Hepatocyte (in vitro differentiated cells): ENCODE data around the gene RAB28. TPM values are rescaled to one million over a fixed set of nuclear protein-coding genes. Genes with fewer than 3 reads are reported as not detected.

ENCODE experiments used
- DNase-seq: peaks from one replicate; pipeline ENCODE4 v3.0.0-alpha.2; 2016; ENCODE audit warnings: low spot score
- H2AFZ ChIP-seq: fragments of 200-600 bp; sonication (generic); 2 replicates; pipeline ENCODE4 v1.6.0; 2016; ENCODE audit warnings: antibody characterized with exemption, mild to moderate bottlenecking
- H3K27ac ChIP-seq: fragments of 200-600 bp; sonication (generic); 2 replicates; pipeline ENCODE4 v1.5.1; 2016; ENCODE audit warnings: mild to moderate bottlenecking
- H3K27me3 ChIP-seq: fragments of 200-600 bp; sonication (generic); 2 replicates; pipeline ENCODE4 v1.6.1; 2016
- H3K36me3 ChIP-seq: fragments of 200-600 bp; sonication (generic); replicated peaks from 2 replicates; pipeline ENCODE4 v1.5.1; 2016; ENCODE audit warnings: low read depth; ENCODE audit not compliant: insufficient read depth
- H3K4me1 ChIP-seq: fragments of 200-600 bp; sonication (generic); 2 replicates; pipeline ENCODE4 v1.5.1; 2016; ENCODE audit warnings: mild to moderate bottlenecking, moderate library complexity; ENCODE audit not compliant: insufficient read depth
- H3K4me2 ChIP-seq: fragments of 200-600 bp; sonication (generic); 2 replicates; pipeline ENCODE4 v1.6.0; 2016
- H3K4me3 ChIP-seq: fragments of 200-600 bp; sonication (generic); 2 replicates; pipeline ENCODE4 v1.5.1; 2016; ENCODE audit warnings: mild to moderate bottlenecking
- H3K79me2 ChIP-seq: fragments of 200-600 bp; sonication (generic); 2 replicates; pipeline ENCODE4 v1.6.0; 2017; ENCODE audit warnings: mild to moderate bottlenecking
- H3K9me2 ChIP-seq: fragments of 200-600 bp; sonication (generic); replicated peaks from 2 replicates; pipeline ENCODE4 v1.6.0; 2017; ENCODE audit warnings: mild to moderate bottlenecking; ENCODE audit not compliant: insufficient read depth
- H3K9me3 ChIP-seq: fragments of 200-600 bp; sonication (generic); 2 replicates; pipeline ENCODE4 v1.5.1; 2016; ENCODE audit warnings: low read depth, mild to moderate bottlenecking
- H4K20me1 ChIP-seq: fragments of 200-600 bp; sonication (generic); 2 replicates; pipeline ENCODE4 v1.6.0; 2016; ENCODE audit warnings: mild to moderate bottlenecking; ENCODE audit not compliant: insufficient read depth, poor library complexity, severe bottlenecking
- EZH2 ChIP-seq: fragments of 200-600 bp; sonication (generic); IDR thresholded peaks from 2 replicates; pipeline ENCODE4 v1.6.1; 2016; ENCODE audit warnings: antibody characterized with exemption, mild to moderate bottlenecking, borderline replicate concordance
- EZH2phosphoT487 ChIP-seq: fragments of 200-600 bp; sonication (generic); IDR thresholded peaks from one replicate; pipeline ENCODE4 v1.6.1; 2018; ENCODE audit warnings: antibody characterized with exemption, mild to moderate bottlenecking, low read depth, moderate library complexity; ENCODE audit not compliant: unreplicated experiment, severe bottlenecking
- WGBS: methylation state at CpG from one replicate; pipeline ENCODE4 v1.1.6; 2016; ENCODE audit warnings: low lambda C conversion rate; ENCODE audit errors: missing lambda C conversion rate; 5-methylcytosine and 5-hydroxymethylcytosine counted together
- polyA plus RNA-seq: library from polyadenylated mRNA; unstranded; fragments of >200 nt; fragmentation: Nextera tagmentation; extraction: Ambion mirVana; gene quantifications from 2 replicates; pipeline ENCODE4 v1.2.1, GENCODE V29; 2016
- total RNA-seq: library from RNA; depleted of rRNA; stranded (reverse); fragments of >200 nt; gene quantifications from 2 replicates; pipeline ENCODE4 v1.2.3, GENCODE V29; 2014
- TF ChIP-seq, protein P1 (sequence below): fragments of 200-600 bp; sonication (generic); IDR thresholded peaks from 2 replicates; pipeline ENCODE4 v1.5.1; 2016; ENCODE audit warnings: antibody characterized with exemption, mild to moderate bottlenecking; ENCODE audit not compliant: poor library complexity

Gene RAB28
- total and polyA plus RNA-seq, 2 experiments from 2014 or later, result 14.5 to 26.1 TPM

DNA sequence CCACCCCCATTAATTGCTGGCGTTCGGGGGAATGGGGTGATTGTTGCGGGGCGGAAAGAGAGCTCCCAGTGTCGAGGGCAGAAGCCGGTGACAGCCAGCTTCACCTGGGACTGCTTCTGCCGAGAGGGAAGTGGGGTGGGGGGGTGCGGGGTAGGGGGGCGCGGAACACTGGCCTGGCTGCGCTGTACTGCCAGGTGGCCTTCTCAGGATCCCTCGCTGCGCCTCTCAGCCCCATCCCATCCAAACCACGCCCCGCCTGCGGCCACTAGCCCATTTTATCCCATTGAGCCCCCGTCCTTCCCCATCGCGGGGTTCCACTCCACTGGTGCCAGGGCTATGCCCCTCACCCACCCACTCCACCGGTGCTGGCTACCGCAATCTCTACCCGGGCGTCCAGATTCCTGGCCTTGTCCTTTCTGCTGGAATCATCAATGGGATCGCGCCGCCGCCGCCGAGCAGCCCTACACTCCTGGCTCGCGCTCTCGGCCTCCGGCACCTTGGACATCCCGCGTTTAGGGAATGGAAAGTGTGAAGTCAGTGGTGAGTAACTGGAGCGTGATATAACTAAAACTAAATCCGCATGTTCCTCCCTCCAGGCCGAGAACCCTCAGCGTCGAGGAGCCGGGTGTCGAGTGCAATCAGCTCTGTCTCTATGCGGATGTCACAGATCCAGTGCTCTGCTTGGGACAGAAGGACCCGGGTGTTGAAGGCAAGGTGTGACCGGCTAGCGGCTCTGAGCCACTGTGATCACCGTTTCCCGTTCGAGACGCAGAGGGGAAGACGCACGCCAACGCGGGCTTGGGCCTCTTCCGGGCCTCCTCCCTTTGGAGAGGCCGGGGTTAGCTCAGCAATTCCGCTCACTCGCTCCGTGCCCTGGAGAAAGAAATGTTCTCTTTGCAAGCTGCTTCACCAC is 39.7 kb upstream of the RAB28 start:
- Histone ChIP-seq H3K36me3 (no peaks in the 10 kb centered on the region), H3K4me3 (no peak overlapping the region), H3K27ac (no peak overlapping the region), H3K4me2 (no peak overlapping the region), H3K27me3 (peaks cover 87% of the 10 kb centered on the region), H2AFZ (no peak overlapping the region), H3K79me2 (no peaks in the 10 kb centered on the region), H4K20me1 (no peaks in the 10 kb centered on the region), H3K4me1 (no peaks in the 10 kb centered on the region), H3K9me2 (no peaks in the 10 kb centered on the region), H3K9me3 (peaks cover 3% of the 10 kb centered on the region)
- no peak for DNase-seq
- TF ChIP-seq, protein P1, sequence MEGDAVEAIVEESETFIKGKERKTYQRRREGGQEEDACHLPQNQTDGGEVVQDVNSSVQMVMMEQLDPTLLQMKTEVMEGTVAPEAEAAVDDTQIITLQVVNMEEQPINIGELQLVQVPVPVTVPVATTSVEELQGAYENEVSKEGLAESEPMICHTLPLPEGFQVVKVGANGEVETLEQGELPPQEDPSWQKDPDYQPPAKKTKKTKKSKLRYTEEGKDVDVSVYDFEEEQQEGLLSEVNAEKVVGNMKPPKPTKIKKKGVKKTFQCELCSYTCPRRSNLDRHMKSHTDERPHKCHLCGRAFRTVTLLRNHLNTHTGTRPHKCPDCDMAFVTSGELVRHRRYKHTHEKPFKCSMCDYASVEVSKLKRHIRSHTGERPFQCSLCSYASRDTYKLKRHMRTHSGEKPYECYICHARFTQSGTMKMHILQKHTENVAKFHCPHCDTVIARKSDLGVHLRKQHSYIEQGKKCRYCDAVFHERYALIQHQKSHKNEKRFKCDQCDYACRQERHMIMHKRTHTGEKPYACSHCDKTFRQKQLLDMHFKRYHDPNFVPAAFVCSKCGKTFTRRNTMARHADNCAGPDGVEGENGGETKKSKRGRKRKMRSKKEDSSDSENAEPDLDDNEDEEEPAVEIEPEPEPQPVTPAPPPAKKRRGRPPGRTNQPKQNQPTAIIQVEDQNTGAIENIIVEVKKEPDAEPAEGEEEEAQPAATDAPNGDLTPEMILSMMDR, result no peak
- TF ChIP-seq EZH2phosphoT487, result no peak
- no peak for TF ChIP-seq EZH2
- WGBS, result 68% methylated on average over 50 of the region's 59 CpGs

DNA sequence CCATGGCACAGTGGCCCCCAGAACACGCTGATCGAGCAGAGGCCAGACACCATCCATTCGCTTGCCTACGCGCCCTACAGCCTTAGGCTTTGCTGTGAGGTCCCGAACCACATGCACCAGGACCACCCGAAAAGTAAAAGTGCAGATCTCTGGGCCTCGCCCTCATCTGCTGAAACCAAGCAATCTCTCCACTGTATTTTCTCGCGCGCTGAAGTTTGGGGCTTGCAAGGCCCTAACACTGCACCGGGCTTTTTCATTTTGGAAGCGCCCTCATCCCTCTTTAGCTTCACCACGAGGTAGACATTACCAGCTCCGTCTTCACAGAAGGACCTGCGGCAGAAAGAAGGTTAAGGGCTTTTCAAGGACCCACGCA is 39.0 kb upstream of the RAB28 start:
- Histone ChIP-seq H3K4me3 (no peak overlapping the region), H2AFZ (no peak overlapping the region), H4K20me1 (no peaks in the 10 kb centered on the region), H3K9me2 (no peaks in the 10 kb centered on the region), H3K9me3 (peaks cover 3% of the 10 kb centered on the region), H3K27ac (no peak overlapping the region), H3K4me1 (no peaks in the 10 kb centered on the region), H3K79me2 (no peaks in the 10 kb centered on the region), H3K4me2 (no peak overlapping the region), H3K27me3 (peaks cover 81% of the 10 kb centered on the region), H3K36me3 (no peaks in the 10 kb centered on the region)
- no peak for DNase-seq
- WGBS, result 58% methylated on average over 17 of the region's 17 CpGs
- TF ChIP-seq EZH2 (peak; percentile 19), EZH2phosphoT487 (no peak)
- TF ChIP-seq, protein P1, result no peak

DNA sequence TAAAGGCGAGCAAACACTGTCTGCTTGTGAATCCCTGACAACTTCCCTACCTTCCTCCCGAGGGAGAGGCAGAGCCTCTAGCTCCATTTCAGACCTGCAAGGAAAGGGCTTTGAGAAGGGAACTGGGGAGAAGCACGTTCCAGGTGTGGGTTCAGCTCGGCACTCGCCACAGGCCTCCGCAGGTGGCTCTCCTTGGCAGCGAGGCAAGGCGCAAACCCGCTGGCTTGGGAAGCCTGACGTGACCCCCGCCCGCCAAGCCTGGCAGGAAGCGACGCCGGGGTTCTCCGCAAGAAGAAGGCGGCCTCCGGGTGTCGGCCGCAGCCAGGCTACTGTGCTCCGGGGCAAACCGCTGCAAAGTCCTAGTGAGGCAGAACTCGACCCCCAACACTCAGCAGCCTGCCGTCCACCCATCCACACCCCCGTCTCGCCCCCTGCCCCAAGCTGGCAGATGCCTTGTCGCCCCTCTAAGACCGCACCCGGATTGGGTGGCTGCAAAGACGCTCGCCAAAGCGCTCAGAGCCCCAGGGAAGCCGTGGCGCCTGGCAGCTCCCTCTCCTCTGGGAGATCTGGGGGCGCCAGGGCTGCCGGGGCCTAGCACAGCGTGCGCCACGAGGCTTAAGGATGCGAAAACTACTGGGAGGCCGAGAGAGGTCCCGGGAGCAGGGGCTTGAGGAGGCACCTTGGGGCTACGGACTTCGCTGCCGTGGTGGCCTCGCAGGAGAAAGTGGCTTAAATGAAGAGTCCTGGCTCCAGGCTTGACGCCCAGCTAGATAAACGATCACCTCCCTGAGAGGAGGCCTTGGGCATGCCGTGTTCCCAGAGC is 38.4 kb upstream of the RAB28 start:
- no peak overlapping the region for H3K27ac ChIP-seq
- no peaks in the 10 kb centered on the region for H3K4me1 ChIP-seq
- peaks cover 3% of the 10 kb centered on the region for H3K9me3 ChIP-seq
- no peaks in the 10 kb centered on the region for H3K79me2 ChIP-seq
- no peak overlapping the region for H3K4me3 ChIP-seq
- H2AFZ ChIP-seq, result no peak overlapping the region
- WGBS, result 32% methylated on average over 42 of the region's 49 CpGs
- no peaks in the 10 kb centered on the region for H4K20me1 ChIP-seq
- TF ChIP-seq EZH2 (peak; percentile 62), EZH2phosphoT487 (peak; percentile 18)
- TF ChIP-seq, protein P1, result no peak
- H3K27me3 ChIP-seq, result peaks cover 76% of the 10 kb centered on the region
- no peak for DNase-seq
- H3K4me2 ChIP-seq, result peak overlapping the region; percentile 52
- H3K9me2 ChIP-seq, result no peaks in the 10 kb centered on the region
- H3K36me3 ChIP-seq, result no peaks in the 10 kb centered on the region
